ENCODE results near the gene RAB24. TPM values are rescaled to one million over a fixed set of nuclear protein-coding genes. Genes with fewer than 3 reads are reported as not detected.
"Not testable (repeated sequence)": the region's sequence is repeated elsewhere in the genome, so short reads cannot be mapped to it uniquely, and the experiment has no call there.

The RAB24 gene
- total RNA-seq, 2 donors from 2014 or later: 79.1 to 92.0 TPM

DNA sequence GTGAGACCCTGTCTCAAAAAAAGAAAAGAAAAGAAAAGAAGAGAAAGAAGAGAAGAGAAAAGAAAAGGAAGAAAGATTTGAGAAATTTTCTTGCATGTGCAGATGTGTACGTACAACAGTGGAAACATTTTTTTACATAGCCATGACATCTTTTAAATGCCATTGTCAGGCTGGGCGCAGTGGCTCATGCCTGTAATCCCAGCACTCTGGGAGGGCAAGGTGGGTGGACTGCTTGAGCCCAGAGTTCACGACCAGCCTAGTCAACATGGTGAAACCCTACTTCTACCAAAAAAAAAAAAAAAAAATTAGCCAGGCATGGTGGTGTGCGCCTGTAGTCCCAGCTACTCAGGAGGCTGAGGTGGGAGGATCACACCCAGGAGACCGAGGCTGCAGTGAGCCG, 41.4 kb upstream of the RAB24 start:
- Histone ChIP-seq H3K4me1 (peaks cover 37% of the 10 kb centered on the region), H3K9me3 (no peaks in the 10 kb centered on the region), H3K27me3 (no peaks in the 10 kb centered on the region), H3K36me3 (replicated peaks in 1 of 2; ENCODE audit: insufficient read depth in 1 of 2, low read depth in 2 of 2) (no peaks in the 10 kb centered on the region), H3K4me3 (no peak overlapping the region), H3K27ac (no peak overlapping the region)
- ATAC-seq (no peak), DNase-seq (no peak)
- TF ChIP-seq POLR2A (IDR thresholded peaks at IDR 0.05): no peak
- TF ChIP-seq, protein P1, sequence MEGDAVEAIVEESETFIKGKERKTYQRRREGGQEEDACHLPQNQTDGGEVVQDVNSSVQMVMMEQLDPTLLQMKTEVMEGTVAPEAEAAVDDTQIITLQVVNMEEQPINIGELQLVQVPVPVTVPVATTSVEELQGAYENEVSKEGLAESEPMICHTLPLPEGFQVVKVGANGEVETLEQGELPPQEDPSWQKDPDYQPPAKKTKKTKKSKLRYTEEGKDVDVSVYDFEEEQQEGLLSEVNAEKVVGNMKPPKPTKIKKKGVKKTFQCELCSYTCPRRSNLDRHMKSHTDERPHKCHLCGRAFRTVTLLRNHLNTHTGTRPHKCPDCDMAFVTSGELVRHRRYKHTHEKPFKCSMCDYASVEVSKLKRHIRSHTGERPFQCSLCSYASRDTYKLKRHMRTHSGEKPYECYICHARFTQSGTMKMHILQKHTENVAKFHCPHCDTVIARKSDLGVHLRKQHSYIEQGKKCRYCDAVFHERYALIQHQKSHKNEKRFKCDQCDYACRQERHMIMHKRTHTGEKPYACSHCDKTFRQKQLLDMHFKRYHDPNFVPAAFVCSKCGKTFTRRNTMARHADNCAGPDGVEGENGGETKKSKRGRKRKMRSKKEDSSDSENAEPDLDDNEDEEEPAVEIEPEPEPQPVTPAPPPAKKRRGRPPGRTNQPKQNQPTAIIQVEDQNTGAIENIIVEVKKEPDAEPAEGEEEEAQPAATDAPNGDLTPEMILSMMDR (IDR thresholded peaks at IDR 0.05): no peak
- intact Hi-C loops (cut with DNase I): no loop called here
- 92 to 94% methylated on average over 6 of the region's 6 CpGs for WGBS, 2 donors

DNA sequence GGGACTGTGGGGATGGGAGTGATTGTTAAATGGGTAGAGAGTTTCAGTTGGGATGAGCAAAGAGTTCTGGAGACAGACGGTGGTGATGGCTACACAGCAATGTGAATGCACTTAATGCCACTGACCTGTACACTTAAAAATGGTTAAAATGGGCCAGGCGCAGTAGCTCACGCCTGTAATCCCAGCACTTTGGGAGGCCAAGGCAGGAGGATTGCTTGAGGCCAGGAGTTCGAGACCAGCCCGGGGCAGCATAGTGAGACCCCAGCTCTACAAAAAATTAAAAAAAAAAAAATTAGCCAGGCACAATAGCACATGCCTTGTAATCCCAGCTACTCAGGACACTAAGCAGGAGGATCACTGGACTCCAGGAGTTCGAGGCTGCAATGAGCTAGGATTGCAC, 40.3 kb upstream of the RAB24 start:
- Histone ChIP-seq H3K27ac (no peak overlapping the region), H3K4me3 (no peak overlapping the region), H3K4me1 (peaks cover 31% of the 10 kb centered on the region), H3K27me3 (no peaks in the 10 kb centered on the region), H3K9me3 (no peaks in the 10 kb centered on the region), H3K36me3 (replicated peaks in 1 of 2; ENCODE audit: insufficient read depth in 1 of 2, low read depth in 2 of 2) (no peaks in the 10 kb centered on the region)
- ATAC-seq: no peak
- TF ChIP-seq, protein P1 (IDR thresholded peaks at IDR 0.05): no peak
- no peak for DNase-seq
- intact Hi-C loops (cut with DNase I): no loop called here
- WGBS, 2 donors: 89 to 94% methylated on average over 6 of the region's 6 CpGs

DNA sequence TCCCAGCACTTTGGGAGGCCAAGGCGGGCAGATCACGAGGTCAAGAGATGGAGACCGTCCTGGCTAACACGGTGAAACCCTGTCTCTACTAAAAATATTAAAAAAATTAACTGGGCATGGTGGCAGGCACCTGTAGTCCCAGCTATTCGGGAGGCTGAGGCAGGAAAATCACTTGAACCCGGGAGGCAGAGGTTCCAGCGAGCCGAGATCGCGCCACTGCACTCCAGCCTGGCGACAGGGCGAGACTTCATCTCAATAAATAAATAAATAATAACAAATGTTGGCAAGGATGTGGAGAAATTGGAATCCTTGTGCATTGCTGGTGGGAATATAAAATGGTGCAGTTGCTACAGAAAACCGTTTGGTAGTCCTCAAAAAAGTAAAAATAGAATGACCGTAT, 39.5 kb upstream of the RAB24 start:
- H3K4me1 ChIP-seq: peaks cover 26% of the 10 kb centered on the region
- H3K4me3 ChIP-seq; ATAC-seq; H3K27ac ChIP-seq; DNase-seq; H3K27me3 ChIP-seq; H3K36me3 ChIP-seq (replicated peaks in 1 of 2; ENCODE audit: insufficient read depth in 1 of 2, low read depth in 2 of 2); intact Hi-C loops (cut with DNase I); H3K9me3 ChIP-seq: not testable (repeated sequence)
- 90 to 93% methylated on average over 14 of the region's 14 CpGs for WGBS, 2 donors

DNA sequence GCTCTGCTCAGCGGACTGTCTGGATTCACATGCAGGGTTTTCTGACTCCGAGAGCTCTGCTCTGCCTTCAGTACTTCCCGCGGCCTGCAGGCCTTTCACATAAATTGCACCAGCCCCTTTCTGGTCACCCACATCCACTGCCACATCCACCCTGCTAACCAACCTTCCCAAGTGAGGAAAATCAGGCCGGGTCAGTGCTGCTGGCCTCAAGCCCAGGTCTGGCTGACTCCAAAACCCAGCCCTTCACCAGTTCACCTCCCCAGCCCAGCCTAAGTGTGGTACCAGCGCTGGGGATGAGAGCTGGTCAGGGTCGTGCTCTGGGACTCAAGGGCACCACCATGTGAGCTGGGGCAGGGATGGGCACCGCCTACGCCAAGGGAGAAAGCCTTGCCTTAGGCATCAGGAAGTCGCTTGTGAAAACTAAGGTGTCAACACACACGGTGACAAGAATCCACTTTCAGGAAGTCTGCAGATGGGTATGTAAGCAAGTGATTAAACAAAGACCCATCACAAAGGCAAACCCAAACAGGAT, 35.7 kb upstream of the RAB24 start:
- peaks cover 14 to 31% of the 10 kb centered on the region in 2 donors for H3K36me3 ChIP-seq (replicated peaks in 1 of 2; ENCODE audit: insufficient read depth in 1 of 2, low read depth in 2 of 2)
- intact Hi-C loops (cut with DNase I): no loop called here
- no peaks in the 10 kb centered on the region for H3K9me3 ChIP-seq
- H3K27me3 ChIP-seq: no peaks in the 10 kb centered on the region
- WGBS, 2 donors: 62 to 66% methylated on average over 11 of the region's 11 CpGs
- TF ChIP-seq POLR2A (IDR thresholded peaks at IDR 0.05): no peak
- TF ChIP-seq, protein P1 (IDR thresholded peaks at IDR 0.05): no peak
- ATAC-seq (no peak), DNase-seq (no peak)
- H3K4me3 ChIP-seq: no peak overlapping the region
- H3K4me1 ChIP-seq: peaks cover 5% of the 10 kb centered on the region
- no peak overlapping the region for H3K27ac ChIP-seq

DNA sequence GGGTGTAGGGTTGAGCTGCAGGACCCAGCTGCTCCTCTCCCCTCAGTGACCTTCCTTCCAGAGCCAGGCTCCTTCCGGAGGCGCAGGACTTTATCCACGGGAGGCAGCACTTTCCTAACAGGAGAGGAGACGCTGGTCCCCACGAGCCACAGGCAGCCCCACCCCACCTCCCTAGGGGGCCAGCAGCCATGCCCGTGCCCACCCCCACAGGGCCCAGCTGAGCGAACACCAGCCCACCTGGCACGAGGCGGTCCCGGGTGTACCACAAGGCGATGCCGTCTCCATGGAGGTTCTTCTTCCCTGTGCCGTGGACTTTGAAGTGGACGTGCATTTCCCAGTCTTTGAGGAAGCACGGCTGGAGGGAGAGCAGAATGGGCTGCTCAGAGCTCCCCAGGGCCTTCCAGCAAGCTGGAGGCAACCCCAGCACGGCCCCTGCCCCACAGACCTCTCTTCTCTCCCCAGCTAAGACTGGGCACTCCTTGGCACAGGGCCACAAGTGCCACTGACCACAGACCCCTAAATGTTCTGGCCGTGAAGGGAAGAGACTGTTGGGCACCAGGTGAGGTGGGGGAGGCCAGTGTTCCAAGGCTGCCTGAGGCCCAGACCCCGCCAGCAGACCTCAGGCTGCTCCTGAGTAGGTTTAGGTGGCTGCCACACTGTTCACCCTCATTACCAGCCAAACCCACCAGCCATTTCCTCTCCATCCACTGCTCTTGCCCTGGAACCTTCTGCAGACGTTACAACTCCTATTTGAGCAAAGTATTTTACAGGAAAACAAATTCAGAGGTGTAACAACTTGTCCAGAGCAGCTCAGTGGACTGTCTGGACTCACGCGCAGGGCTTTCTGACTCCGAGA, 35.0 kb upstream of the RAB24 start:
- no peak for ATAC-seq
- Histone ChIP-seq H3K27me3 (no peaks in the 10 kb centered on the region), H3K9me3 (no peaks in the 10 kb centered on the region), H3K4me1 (peaks cover 5% of the 10 kb centered on the region), H3K4me3 (no peak overlapping the region), H3K36me3 (replicated peaks in 1 of 2; ENCODE audit: insufficient read depth in 1 of 2, low read depth in 2 of 2) (peaks cover 17 to 37% of the 10 kb centered on the region in 2 donors), H3K27ac (no peak overlapping the region)
- 83 to 96% methylated on average over 6 to 22 of the region's 22 CpGs for WGBS, 2 donors
- intact Hi-C loops (cut with DNase I): no loop called here
- DNase-seq: no peak
- TF ChIP-seq, protein P1 (IDR thresholded peaks at IDR 0.05): no peak
- no peak for TF ChIP-seq POLR2A (IDR thresholded peaks at IDR 0.05)
